Measurements from ENCODE around the gene SSTR5.

GRCh38 chr16:1035066-1035415, 37.5 kb upstream of the SSTR5 start:
- TF ChIP-seq, protein P1, sequence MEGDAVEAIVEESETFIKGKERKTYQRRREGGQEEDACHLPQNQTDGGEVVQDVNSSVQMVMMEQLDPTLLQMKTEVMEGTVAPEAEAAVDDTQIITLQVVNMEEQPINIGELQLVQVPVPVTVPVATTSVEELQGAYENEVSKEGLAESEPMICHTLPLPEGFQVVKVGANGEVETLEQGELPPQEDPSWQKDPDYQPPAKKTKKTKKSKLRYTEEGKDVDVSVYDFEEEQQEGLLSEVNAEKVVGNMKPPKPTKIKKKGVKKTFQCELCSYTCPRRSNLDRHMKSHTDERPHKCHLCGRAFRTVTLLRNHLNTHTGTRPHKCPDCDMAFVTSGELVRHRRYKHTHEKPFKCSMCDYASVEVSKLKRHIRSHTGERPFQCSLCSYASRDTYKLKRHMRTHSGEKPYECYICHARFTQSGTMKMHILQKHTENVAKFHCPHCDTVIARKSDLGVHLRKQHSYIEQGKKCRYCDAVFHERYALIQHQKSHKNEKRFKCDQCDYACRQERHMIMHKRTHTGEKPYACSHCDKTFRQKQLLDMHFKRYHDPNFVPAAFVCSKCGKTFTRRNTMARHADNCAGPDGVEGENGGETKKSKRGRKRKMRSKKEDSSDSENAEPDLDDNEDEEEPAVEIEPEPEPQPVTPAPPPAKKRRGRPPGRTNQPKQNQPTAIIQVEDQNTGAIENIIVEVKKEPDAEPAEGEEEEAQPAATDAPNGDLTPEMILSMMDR (IDR thresholded peaks at IDR 0.05; ENCODE audit: low read depth, low read length, missing input control) = no peak
- TF ChIP-seq, protein P2, sequence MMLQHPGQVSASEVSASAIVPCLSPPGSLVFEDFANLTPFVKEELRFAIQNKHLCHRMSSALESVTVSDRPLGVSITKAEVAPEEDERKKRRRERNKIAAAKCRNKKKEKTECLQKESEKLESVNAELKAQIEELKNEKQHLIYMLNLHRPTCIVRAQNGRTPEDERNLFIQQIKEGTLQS (IDR thresholded peaks at IDR 0.05) = no peak
- TF ChIP-seq TAF1 (conservative IDR thresholded peaks at IDR 0.05) (no peak), ZBTB33 (IDR thresholded peaks at IDR 0.05) (no peak)
- TF ChIP-seq, protein P3, sequence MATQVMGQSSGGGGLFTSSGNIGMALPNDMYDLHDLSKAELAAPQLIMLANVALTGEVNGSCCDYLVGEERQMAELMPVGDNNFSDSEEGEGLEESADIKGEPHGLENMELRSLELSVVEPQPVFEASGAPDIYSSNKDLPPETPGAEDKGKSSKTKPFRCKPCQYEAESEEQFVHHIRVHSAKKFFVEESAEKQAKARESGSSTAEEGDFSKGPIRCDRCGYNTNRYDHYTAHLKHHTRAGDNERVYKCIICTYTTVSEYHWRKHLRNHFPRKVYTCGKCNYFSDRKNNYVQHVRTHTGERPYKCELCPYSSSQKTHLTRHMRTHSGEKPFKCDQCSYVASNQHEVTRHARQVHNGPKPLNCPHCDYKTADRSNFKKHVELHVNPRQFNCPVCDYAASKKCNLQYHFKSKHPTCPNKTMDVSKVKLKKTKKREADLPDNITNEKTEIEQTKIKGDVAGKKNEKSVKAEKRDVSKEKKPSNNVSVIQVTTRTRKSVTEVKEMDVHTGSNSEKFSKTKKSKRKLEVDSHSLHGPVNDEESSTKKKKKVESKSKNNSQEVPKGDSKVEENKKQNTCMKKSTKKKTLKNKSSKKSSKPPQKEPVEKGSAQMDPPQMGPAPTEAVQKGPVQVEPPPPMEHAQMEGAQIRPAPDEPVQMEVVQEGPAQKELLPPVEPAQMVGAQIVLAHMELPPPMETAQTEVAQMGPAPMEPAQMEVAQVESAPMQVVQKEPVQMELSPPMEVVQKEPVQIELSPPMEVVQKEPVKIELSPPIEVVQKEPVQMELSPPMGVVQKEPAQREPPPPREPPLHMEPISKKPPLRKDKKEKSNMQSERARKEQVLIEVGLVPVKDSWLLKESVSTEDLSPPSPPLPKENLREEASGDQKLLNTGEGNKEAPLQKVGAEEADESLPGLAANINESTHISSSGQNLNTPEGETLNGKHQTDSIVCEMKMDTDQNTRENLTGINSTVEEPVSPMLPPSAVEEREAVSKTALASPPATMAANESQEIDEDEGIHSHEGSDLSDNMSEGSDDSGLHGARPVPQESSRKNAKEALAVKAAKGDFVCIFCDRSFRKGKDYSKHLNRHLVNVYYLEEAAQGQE (IDR thresholded peaks at IDR 0.05) = no peak

Measured in liver (tissue), 3 donors.